Astrocyte (in vitro differentiated cells and primary cell): ENCODE results near the gene PGLYRP4. TPM values are rescaled to one million over a fixed set of nuclear protein-coding genes. Genes with fewer than 3 reads are reported as not detected.

Source experiments
- DNase-seq: peaks from one replicate; pipeline ENCODE4 v3.0.0-alpha.2; 2010; ENCODE audit warnings: low read depth
- FAIRE-seq: peaks from 2 replicates; lab custom pipeline; 2011; peaks lifted over from hg19 to GRCh38; lab: Jason Lieb, UNC
- H2AFZ ChIP-seq: 2 replicates; pipeline ENCODE4 v1.6.0; 2012; ENCODE audit warnings: low read depth, low read length, inconsistent platforms
- H3K27ac ChIP-seq: 2 replicates; pipeline ENCODE4 v1.5.1; 2011; ENCODE audit warnings: low read depth, low read length, inconsistent platforms
- H3K27me3 ChIP-seq: 2 replicates; pipeline ENCODE4 v1.6.0; 2011; ENCODE audit warnings: low read length, inconsistent platforms; ENCODE audit not compliant: insufficient read depth
- H3K36me3 ChIP-seq: 2 replicates; pipeline ENCODE4 v1.5.1; 2011; ENCODE audit warnings: low read length, inconsistent platforms; ENCODE audit not compliant: insufficient read depth
- H3K4me1 ChIP-seq: 2 replicates; pipeline ENCODE4 v1.5.1; 2011; ENCODE audit warnings: low read length, inconsistent platforms; ENCODE audit not compliant: insufficient read depth
- H3K4me2 ChIP-seq: 2 replicates; pipeline ENCODE4 v1.6.0; 2012; ENCODE audit warnings: low read length, inconsistent platforms
- H3K4me3 ChIP-seq: 2 replicates; pipeline ENCODE4 v1.5.1; 2011; ENCODE audit warnings: low read depth, mild to moderate bottlenecking, low read length, inconsistent platforms; ENCODE audit not compliant: insufficient read depth
- H3K79me2 ChIP-seq: 2 replicates; pipeline ENCODE4 v1.6.0; 2012; ENCODE audit warnings: mild to moderate bottlenecking, low read length, inconsistent platforms; ENCODE audit not compliant: insufficient read depth
- H3K9ac ChIP-seq: 2 replicates; pipeline ENCODE4 v1.6.0; 2012; ENCODE audit warnings: mild to moderate bottlenecking, low read length, inconsistent platforms
- H3K9me3 ChIP-seq: 2 replicates; pipeline ENCODE4 v1.5.1; 2012; ENCODE audit warnings: low read depth, mild to moderate bottlenecking, low read length, inconsistent platforms; ENCODE audit not compliant: insufficient read depth
- H4K20me1 ChIP-seq: 2 replicates; pipeline ENCODE4 v1.6.0; 2012; ENCODE audit warnings: low read length, inconsistent platforms; ENCODE audit not compliant: insufficient read depth
- H3K27ac Mint-ChIP-seq: one replicate; pipeline ENCODE4 v1.8.0; 2021; ENCODE audit warnings: mild to moderate bottlenecking, mixed read lengths; ENCODE audit not compliant: unreplicated experiment
- H3K27me3 Mint-ChIP-seq: one replicate; pipeline ENCODE4 v1.8.0; 2021; ENCODE audit warnings: low read depth, mixed read lengths; ENCODE audit not compliant: unreplicated experiment
- H3K36me3 Mint-ChIP-seq: one replicate; pipeline ENCODE4 v1.8.0; 2021; ENCODE audit warnings: low read depth, mixed read lengths; ENCODE audit not compliant: unreplicated experiment
- H3K4me1 Mint-ChIP-seq: one replicate; pipeline ENCODE4 v1.8.0; 2021; ENCODE audit warnings: low read depth, mixed read lengths; ENCODE audit not compliant: unreplicated experiment
- H3K4me3 Mint-ChIP-seq: one replicate; pipeline ENCODE4 v1.8.0; 2021; ENCODE audit warnings: mild to moderate bottlenecking, moderate library complexity, mixed read lengths; ENCODE audit not compliant: unreplicated experiment
- H3K9me3 Mint-ChIP-seq: one replicate; pipeline ENCODE4 v1.8.0; 2021; ENCODE audit warnings: mild to moderate bottlenecking, mixed read lengths; ENCODE audit not compliant: unreplicated experiment
- CTCF ChIP-seq: IDR thresholded peaks from 2 replicates; pipeline ENCODE4 v1.5.1; 2011; ENCODE audit warnings: low read depth, mild to moderate bottlenecking, inconsistent platforms, low read length, moderate library complexity; ENCODE audit not compliant: insufficient read depth
- EZH2 ChIP-seq: IDR thresholded peaks from 2 replicates; pipeline ENCODE4 v1.6.1; 2012; ENCODE audit warnings: mild to moderate bottlenecking, low read length, inconsistent platforms; ENCODE audit not compliant: insufficient read depth
- total RNA-seq: library from RNA; stranded (reverse); gene quantifications from 2 replicates; pipeline ENCODE4 v1.2.1, GENCODE V29; 2021

Gene PGLYRP4
- total RNA-seq, 1 donor from 2014 or later, result not detected

- TF ChIP-seq EZH2 (no peak), CTCF (no peak)
- no peaks in the 10 kb centered on the region for H3K36me3 Mint-ChIP-seq
Observed at GRCh38 chr1:153308540-153308939, 40.1 kb downstream of the PGLYRP4 start.

GRCh38 chr1:153307221-153307600 lies 41.4 kb downstream of the PGLYRP4 start:
- DNase-seq (no peak), FAIRE-seq (no peak)
- Histone ChIP-seq H3K9ac (no peak overlapping the region), H3K9me3 (no peaks in the 10 kb centered on the region), H3K27ac (no peak overlapping the region), H3K4me3 (no peak overlapping the region), H2AFZ (no peak overlapping the region), H3K4me2 (no peak overlapping the region), H3K27me3 (no peaks in the 10 kb centered on the region), H3K36me3 (no peaks in the 10 kb centered on the region), H3K79me2 (no peaks in the 10 kb centered on the region), H4K20me1 (no peaks in the 10 kb centered on the region), H3K4me1 (no peaks in the 10 kb centered on the region)
- H3K4me1 Mint-ChIP-seq, result no peaks in the 10 kb centered on the region
- TF ChIP-seq EZH2, result no peak
- TF ChIP-seq CTCF, result no peak
- H3K27ac Mint-ChIP-seq, result no peak overlapping the region
- no peaks in the 10 kb centered on the region for H3K9me3 Mint-ChIP-seq
- H3K27me3 Mint-ChIP-seq, result peaks cover 7% of the 10 kb centered on the region
- no peak overlapping the region for H3K4me3 Mint-ChIP-seq
- no peaks in the 10 kb centered on the region for H3K36me3 Mint-ChIP-seq

More at GRCh38 chr1:153308540-153308939, 40.1 kb downstream of the PGLYRP4 start:
- Histone ChIP-seq H3K4me2 (no peak overlapping the region), H2AFZ (no peak overlapping the region), H3K27ac (no peak overlapping the region), H3K9me3 (no peaks in the 10 kb centered on the region), H4K20me1 (no peaks in the 10 kb centered on the region), H3K4me1 (no peaks in the 10 kb centered on the region), H3K79me2 (no peaks in the 10 kb centered on the region), H3K4me3 (no peak overlapping the region), H3K36me3 (no peaks in the 10 kb centered on the region), H3K9ac (no peak overlapping the region), H3K27me3 (no peaks in the 10 kb centered on the region)
- DNase-seq (no peak), FAIRE-seq (no peak)
- no peak overlapping the region for H3K4me3 Mint-ChIP-seq
- peaks cover 7% of the 10 kb centered on the region for H3K27me3 Mint-ChIP-seq
- H3K27ac Mint-ChIP-seq, result no peak overlapping the region
- no peaks in the 10 kb centered on the region for H3K4me1 Mint-ChIP-seq
- no peaks in the 10 kb centered on the region for H3K9me3 Mint-ChIP-seq

GRCh38 chr1:153306303-153307220 lies 42.1 kb downstream of the PGLYRP4 start:
- Histone ChIP-seq H4K20me1 (no peaks in the 10 kb centered on the region), H3K27ac (no peak overlapping the region), H3K4me3 (no peak overlapping the region), H3K27me3 (no peaks in the 10 kb centered on the region), H3K36me3 (no peaks in the 10 kb centered on the region), H3K4me1 (no peaks in the 10 kb centered on the region), H3K4me2 (no peak overlapping the region), H3K9me3 (no peaks in the 10 kb centered on the region), H3K9ac (no peak overlapping the region), H2AFZ (no peak overlapping the region), H3K79me2 (no peaks in the 10 kb centered on the region)
- no peak for DNase-seq
- H3K36me3 Mint-ChIP-seq, result no peaks in the 10 kb centered on the region
- no peak for FAIRE-seq
- TF ChIP-seq CTCF (no peak), EZH2 (no peak)
- H3K4me3 Mint-ChIP-seq, result no peak overlapping the region
- H3K4me1 Mint-ChIP-seq, result no peaks in the 10 kb centered on the region
- no peak overlapping the region for H3K27ac Mint-ChIP-seq
- no peaks in the 10 kb centered on the region for H3K9me3 Mint-ChIP-seq
- peaks cover 7% of the 10 kb centered on the region for H3K27me3 Mint-ChIP-seq
